Right atrium auricular region (tissue), 2 donors: ENCODE data around the gene GPATCH4. TPM values are rescaled to one million over a fixed set of nuclear protein-coding genes. Genes with fewer than 3 reads are reported as not detected.

Source experiments
- DNase-seq: peaks from one replicate; pipeline ENCODE4 v3.0.0-alpha.2; 2019; ENCODE audit warnings: low spot score
- H3K27ac ChIP-seq, 2 donors: fragments of 200-600 bp; sonication (generic); 1 replicate in 1 of 2; 2 replicates in 1 of 2; pipeline ENCODE4 v1.5.1; 2016 to 2019
- H3K27me3 ChIP-seq, 2 donors: fragments of 200-600 bp; sonication (generic); one replicate each; pipeline versions ENCODE4 v1.5.1 to v1.6.0; 2017 to 2019
- H3K36me3 ChIP-seq: fragments of 200-600 bp; sonication (generic); one replicate; pipeline ENCODE4 v1.5.1; 2016
- H3K4me1 ChIP-seq, 2 donors: fragments of 200-600 bp; sonication (generic); one replicate each; pipeline versions ENCODE4 v1.5.1 to v1.6.0; 2017 to 2019
- H3K4me3 ChIP-seq, 2 donors: fragments of 200-600 bp; sonication (generic); 1 replicate in 1 of 2; 2 replicates in 1 of 2; pipeline ENCODE4 v1.5.1; 2017 to 2019; ENCODE audit warnings: mild to moderate bottlenecking in 1 of 2, moderate library complexity in 1 of 2
- H3K9me3 ChIP-seq, 2 donors: fragments of 200-600 bp; sonication (generic); one replicate each; pipeline ENCODE4 v1.5.1; 2019
- CTCF ChIP-seq, 2 donors: fragments of 200-600 bp; sonication (generic); IDR thresholded peaks; one replicate each; pipeline ENCODE4 v1.5.1; 2019; ENCODE audit warnings: antibody characterized with exemption in 2 of 2
- total RNA-seq, 2 donors: library from RNA; depleted of rRNA; stranded (reverse); fragments of >200 nt; gene quantifications; one replicate each; pipeline ENCODE4 v1.1.0, GENCODE V29; 2016

Gene GPATCH4
- total RNA-seq, 2 donors from 2014 or later, result 12.7 to 14.3 TPM

- Histone ChIP-seq H3K27ac (no peak overlapping the region), H3K27me3 (no peaks in the 10 kb centered on the region), H3K9me3 (no peaks in the 10 kb centered on the region), H3K4me1 (peaks cover 0 to 17% of the 10 kb centered on the region in 2 donors), H3K4me3 (no peak overlapping the region), H3K36me3 (no peaks in the 10 kb centered on the region)
- peak in 1 of 2 donors; percentile 42 for TF ChIP-seq CTCF (IDR thresholded peaks at IDR 0.05)
- no peak for DNase-seq
These were observed 1.3 kb upstream of the GPATCH4 start for GRCh38 chr1:156602557-156602993.

GRCh38 chr1:156601892-156602291, 613 bp upstream of the GPATCH4 start:
- TF ChIP-seq CTCF (IDR thresholded peaks at IDR 0.05), result no peak
- Histone ChIP-seq H3K27ac (peak overlapping the region; percentile 75 to 76), H3K27me3 (no peaks in the 10 kb centered on the region), H3K4me3 (peak overlapping the region; percentile 59 to 64), H3K4me1 (peaks cover 0 to 17% of the 10 kb centered on the region in 2 donors), H3K9me3 (no peaks in the 10 kb centered on the region), H3K36me3 (no peaks in the 10 kb centered on the region)
- no peak for DNase-seq

GRCh38 chr1:156600733-156601121, 552 bp downstream of the GPATCH4 start:
- Histone ChIP-seq H3K4me3 (peak overlapping the region; percentile 59 to 64), H3K4me1 (peaks cover 0 to 17% of the 10 kb centered on the region in 2 donors), H3K27me3 (no peaks in the 10 kb centered on the region), H3K9me3 (no peaks in the 10 kb centered on the region), H3K27ac (peak overlapping the region; percentile 75 to 76), H3K36me3 (peaks cover 3% of the 10 kb centered on the region)
- no peak for TF ChIP-seq CTCF (IDR thresholded peaks at IDR 0.05)
- no peak for DNase-seq

- H3K27me3 ChIP-seq, result no peaks in the 10 kb centered on the region
- H3K4me3 ChIP-seq, result no peak overlapping the region
- H3K36me3 ChIP-seq, result peaks cover 12% of the 10 kb centered on the region
- DNase-seq, result no peak
- H3K4me1 ChIP-seq, result peaks cover 0 to 17% of the 10 kb centered on the region in 2 donors
- no peak for TF ChIP-seq CTCF (IDR thresholded peaks at IDR 0.05)
- H3K9me3 ChIP-seq, result no peaks in the 10 kb centered on the region
- H3K27ac ChIP-seq, result no peak overlapping the region
These were observed 1.5 kb downstream of the GPATCH4 start for GRCh38 chr1:156599811-156600210.

GRCh38 chr1:156598731-156599432, 2.4 kb downstream of the GPATCH4 start:
- Histone ChIP-seq H3K27ac (no peak overlapping the region), H3K4me1 (peaks cover 0 to 17% of the 10 kb centered on the region in 2 donors), H3K36me3 (peaks cover 19% of the 10 kb centered on the region), H3K9me3 (no peaks in the 10 kb centered on the region), H3K27me3 (no peaks in the 10 kb centered on the region), H3K4me3 (no peak overlapping the region)
- no peak for DNase-seq
- TF ChIP-seq CTCF (IDR thresholded peaks at IDR 0.05), result no peak

GRCh38 chr1:156598125-156598524, 3.2 kb downstream of the GPATCH4 start:
- H3K4me3 ChIP-seq, result no peak overlapping the region
- H3K36me3 ChIP-seq, result peaks cover 27% of the 10 kb centered on the region
- H3K4me1 ChIP-seq, result peaks cover 0 to 17% of the 10 kb centered on the region in 2 donors
- no peaks in the 10 kb centered on the region for H3K27me3 ChIP-seq
- DNase-seq, result no peak
- H3K27ac ChIP-seq, result no peak overlapping the region
- H3K9me3 ChIP-seq, result no peaks in the 10 kb centered on the region
- TF ChIP-seq CTCF (IDR thresholded peaks at IDR 0.05), result no peak
